GM18519 (cell line): ENCODE measurements around the gene PCSK4.
"Not testable (repeated sequence)": the region's sequence is repeated elsewhere in the genome, so short reads cannot be mapped to it uniquely, and the experiment has no call there.

ENCODE experiments used
- ATAC-seq: cut with Tn5 transposase; IDR thresholded peaks from one replicate; pipeline ENCODE4 v1.9.1; 2021; ENCODE audit warnings: mild to moderate bottlenecking, moderate library complexity; ENCODE audit not compliant: unreplicated experiment, low FRiP score

The PCSK4 gene

DNA sequence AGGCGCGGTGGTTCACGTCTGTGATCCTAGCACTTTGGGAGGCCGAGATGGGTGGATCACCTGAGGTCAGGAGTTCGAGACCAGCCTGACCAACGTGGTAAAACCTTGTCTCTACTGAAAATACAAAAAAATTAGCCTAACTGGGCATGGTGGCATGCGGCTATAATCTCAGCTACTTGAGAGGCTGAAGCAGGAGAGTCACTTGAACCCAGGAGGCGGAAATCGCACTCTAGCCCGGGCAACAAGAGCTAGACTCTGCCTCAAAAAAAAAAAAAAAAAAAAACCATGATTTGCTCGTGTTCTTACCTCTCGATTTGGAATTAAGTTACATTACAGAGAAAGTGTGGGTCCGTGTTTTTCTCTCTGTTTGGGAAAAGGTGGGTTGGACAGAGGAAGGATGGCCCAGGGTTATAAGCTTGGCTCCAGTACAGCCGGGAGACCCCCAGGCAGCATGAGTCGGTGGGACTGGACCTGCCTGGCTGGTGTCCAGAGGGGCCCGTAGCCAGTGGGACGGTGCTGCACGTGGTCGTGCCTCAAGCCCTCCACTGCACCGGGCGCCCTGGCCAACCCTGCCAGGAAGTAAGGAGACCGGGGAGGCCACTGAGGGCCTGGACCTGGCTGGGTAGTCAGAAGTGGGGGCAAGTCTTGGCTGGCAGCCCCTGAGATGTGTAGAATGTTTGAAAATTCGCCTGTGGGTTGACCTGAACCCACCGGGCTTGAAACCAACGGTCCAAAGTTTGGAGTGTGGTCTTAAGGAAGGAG is 48.3 kb downstream of the PCSK4 start:
- no peak for ATAC-seq

GRCh38 chr19:1441022-1441426 is 49.1 kb downstream of the PCSK4 start:
- no peak for ATAC-seq

GRCh38 chr19:1440418-1440801 is 49.7 kb downstream of the PCSK4 start:
- ATAC-seq = no peak

DNA sequence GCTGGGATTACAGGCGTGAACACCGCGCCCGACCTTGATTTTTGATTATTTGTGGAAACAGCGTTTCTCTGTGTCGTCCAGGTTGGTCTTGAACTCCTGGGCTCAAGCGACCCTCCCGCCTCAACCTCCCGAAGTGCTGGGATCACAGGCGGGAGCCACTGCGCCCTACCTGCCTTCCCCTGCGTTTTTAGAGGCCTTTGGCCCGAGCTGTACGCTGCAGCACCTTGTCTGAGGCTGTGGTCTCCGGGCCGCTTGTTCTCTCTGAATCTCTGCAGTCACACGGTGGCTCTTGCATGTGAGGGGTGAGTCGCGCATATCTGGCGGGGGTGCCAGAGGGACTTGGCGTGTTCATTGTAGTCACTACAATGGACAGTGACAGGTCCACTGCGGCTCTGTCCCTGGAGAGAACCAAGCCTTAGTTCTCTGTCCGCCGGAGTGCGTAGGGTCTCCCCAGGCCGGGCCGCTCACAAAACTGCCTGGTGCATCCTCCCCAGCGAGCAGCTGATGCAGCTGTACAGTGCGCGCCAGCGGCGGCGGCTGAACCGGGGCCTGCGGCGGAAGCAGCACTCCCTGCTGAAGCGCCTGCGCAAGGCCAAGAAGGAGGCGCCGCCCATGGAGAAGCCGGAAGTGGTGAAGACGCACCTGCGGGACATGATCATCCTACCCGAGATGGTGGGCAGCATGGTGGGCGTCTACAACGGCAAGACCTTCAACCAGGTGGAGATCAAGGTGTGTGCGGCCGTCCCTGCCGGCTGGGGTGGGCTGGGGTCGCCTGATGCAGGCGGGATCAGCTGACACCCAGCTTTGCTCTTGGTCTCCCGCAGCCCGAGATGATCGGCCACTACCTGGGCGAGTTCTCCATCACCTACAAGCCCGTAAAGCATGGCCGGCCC is 50.4 kb downstream of the PCSK4 start:
- not testable (repeated sequence) for ATAC-seq

GRCh38 chr19:1438933-1439354 is 51.2 kb downstream of the PCSK4 start:
- no peak for ATAC-seq

DNA sequence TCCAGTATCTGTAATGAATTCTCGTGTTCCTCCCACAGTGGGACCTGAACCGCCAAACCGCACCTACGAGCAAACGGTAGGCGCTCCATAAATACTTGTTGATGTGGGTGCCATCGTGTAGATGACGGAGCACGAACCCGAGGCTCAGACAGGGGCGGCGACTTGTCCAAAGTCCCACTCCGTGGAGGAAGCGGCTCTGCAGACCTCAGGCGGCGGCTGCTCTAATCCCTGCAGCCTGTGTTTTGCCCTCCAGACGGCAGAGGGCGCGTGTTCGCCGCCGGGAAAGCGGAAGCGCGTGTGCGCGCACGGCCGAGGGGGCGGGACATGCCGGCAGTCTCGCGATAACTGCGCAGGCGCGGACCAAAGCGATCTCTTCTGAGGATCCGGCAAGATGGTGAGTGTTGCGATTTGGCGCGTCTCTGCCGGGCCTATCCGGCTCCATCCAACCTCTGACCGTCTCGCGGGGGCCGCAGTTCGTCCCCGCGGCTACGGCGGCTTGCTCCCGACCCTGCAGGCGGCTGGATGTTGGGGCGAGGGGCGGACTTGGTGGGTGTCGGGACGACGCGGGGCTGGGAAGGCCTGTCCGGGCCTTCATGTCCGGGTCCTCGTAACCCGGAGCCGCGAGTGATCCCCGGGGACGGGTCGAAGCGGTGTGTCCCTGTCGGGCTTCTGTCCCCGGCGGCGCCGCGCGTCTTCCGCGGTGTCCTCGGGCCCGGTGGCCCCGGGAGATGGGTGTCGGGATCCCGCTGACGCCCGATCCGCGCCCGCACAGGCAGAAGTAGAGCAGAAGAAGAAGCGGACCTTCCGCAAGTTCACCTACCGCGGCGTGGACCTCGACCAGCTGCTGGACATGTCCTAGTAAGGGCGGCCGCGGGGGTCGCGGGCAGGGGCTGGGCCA is 51.9 kb downstream of the PCSK4 start, which contains the start of gene RPS15:
Gene RPS15, plus strand, starts transcription at position 362 of the 898 bp plus-strand sequence. Its CDS starts 30 bp downstream, at position 392.
- ATAC-seq = peak; percentile 55

GRCh38 chr19:1437609-1438008 is 52.5 kb downstream of the PCSK4 start:
- ATAC-seq = no peak

- no peak for ATAC-seq
Observed at GRCh38 chr19:1435378-1435989, 54.7 kb downstream of the PCSK4 start.

GRCh38 chr19:1434577-1435060 is 55.5 kb downstream of the PCSK4 start:
- no peak for ATAC-seq

- ATAC-seq = no peak
Observed at GRCh38 chr19:1434040-1434366, 56.1 kb downstream of the PCSK4 start.

- no peak for ATAC-seq
Observed at GRCh38 chr19:1433119-1434039, 56.8 kb downstream of the PCSK4 start.

GRCh38 chr19:1432507-1432887 is 57.7 kb downstream of the PCSK4 start:
- ATAC-seq = no peak

- ATAC-seq = no peak
Observed at GRCh38 chr19:1431759-1432506, 58.2 kb downstream of the PCSK4 start.
